H9 (cell line): ENCODE measurements around the gene NGFR. TPM values are rescaled to one million over a fixed set of nuclear protein-coding genes. Genes with fewer than 3 reads are reported as not detected.
"Not testable (repeated sequence)": the region's sequence is repeated elsewhere in the genome, so short reads cannot be mapped to it uniquely, and the experiment has no call there.

Source experiments
- DNase-seq: peaks from one replicate; pipeline ENCODE4 v3.0.0-alpha.2; 2017
- H2AFZ ChIP-seq: one replicate; pipeline ENCODE4 v1.6.1; 2013; ENCODE audit warnings: mild to moderate bottlenecking, low read length, control low read depth, moderate library complexity
- H2AK5ac ChIP-seq: 2 replicates; pipeline ENCODE4 v1.6.1; 2013; ENCODE audit warnings: low read length, control low read depth, mixed read lengths; ENCODE audit not compliant: insufficient read length
- H2BK120ac ChIP-seq: one replicate; pipeline ENCODE4 v1.6.1; 2013; ENCODE audit warnings: low read depth, mild to moderate bottlenecking, low read length, control low read depth, inconsistent platforms; ENCODE audit not compliant: poor library complexity, severe bottlenecking
- H2BK12ac ChIP-seq: 2 replicates; pipeline ENCODE4 v1.6.1; 2013; ENCODE audit warnings: low read length, control low read depth, mixed read lengths, low read depth; ENCODE audit not compliant: insufficient read length
- H2BK15ac ChIP-seq: 2 replicates; pipeline ENCODE4 v1.6.1; 2013; ENCODE audit warnings: low read depth, low read length, control low read depth
- H2BK20ac ChIP-seq: one replicate; pipeline ENCODE4 v1.6.1; 2013; ENCODE audit warnings: low read depth, mild to moderate bottlenecking, low read length, control low read depth, inconsistent platforms; ENCODE audit not compliant: poor library complexity, severe bottlenecking
- H2BK5ac ChIP-seq: 2 replicates; pipeline ENCODE4 v1.6.1; 2013; ENCODE audit warnings: low read length, control low read depth, mixed read lengths; ENCODE audit not compliant: insufficient read length
- H3K14ac ChIP-seq: 2 replicates; pipeline ENCODE4 v1.6.1; 2013; ENCODE audit warnings: low read length, control low read depth; ENCODE audit not compliant: insufficient read depth
- H3K18ac ChIP-seq: 2 replicates; pipeline ENCODE4 v1.6.1; 2013; ENCODE audit warnings: low read depth, mild to moderate bottlenecking, mixed read lengths, low read length, control low read depth; ENCODE audit not compliant: insufficient read length
- H3K23ac ChIP-seq: 2 replicates; pipeline ENCODE4 v1.6.1; 2013; ENCODE audit warnings: low read length, control low read depth, mixed read lengths, low read depth; ENCODE audit not compliant: insufficient read length
- H3K23me2 ChIP-seq: 2 replicates; pipeline ENCODE4 v1.6.1; 2013; ENCODE audit warnings: low read depth, mild to moderate bottlenecking, mixed read lengths, low read length, control low read depth; ENCODE audit not compliant: insufficient read length, poor library complexity, severe bottlenecking
- H3K27ac ChIP-seq: 2 replicates; pipeline ENCODE4 v1.5.1; 2013; ENCODE audit warnings: low read length, control low read depth, mixed read lengths, low read depth; ENCODE audit not compliant: insufficient read length
- H3K27me3 ChIP-seq: 2 replicates; pipeline ENCODE4 v1.6.1; 2013; ENCODE audit warnings: low read length, control low read depth, inconsistent platforms; ENCODE audit not compliant: insufficient read depth
- H3K4ac ChIP-seq: 2 replicates; pipeline ENCODE4 v1.6.1; 2013; ENCODE audit warnings: low read depth, mild to moderate bottlenecking, control low read depth, inconsistent platforms, low read length, moderate library complexity
- H3K4me1 ChIP-seq: 2 replicates; pipeline ENCODE4 v1.6.1; 2013; ENCODE audit warnings: low read length, control low read depth, inconsistent platforms; ENCODE audit not compliant: insufficient read depth
- H3K4me2 ChIP-seq: 2 replicates; pipeline ENCODE4 v1.6.1; 2013; ENCODE audit warnings: low read length, control low read depth, mixed read lengths; ENCODE audit not compliant: insufficient read length, insufficient read depth
- H3K56ac ChIP-seq: 2 replicates; pipeline ENCODE4 v1.6.1; 2013; ENCODE audit warnings: low read depth, mild to moderate bottlenecking, mixed read lengths, low read length, control low read depth; ENCODE audit not compliant: insufficient read length
- H3K79me1 ChIP-seq: 2 replicates; pipeline ENCODE4 v1.6.1; 2013; ENCODE audit warnings: low read depth, mild to moderate bottlenecking, moderate library complexity, low read length, control low read depth, inconsistent platforms; ENCODE audit not compliant: insufficient read depth, poor library complexity, severe bottlenecking
- H3K79me2 ChIP-seq: 2 replicates; pipeline ENCODE4 v1.6.1; 2013; ENCODE audit warnings: low read length, control low read depth, inconsistent platforms; ENCODE audit not compliant: insufficient read depth
- H3K9ac ChIP-seq: 2 replicates; pipeline ENCODE4 v1.6.1; 2013; ENCODE audit warnings: low read length, control low read depth, mixed read lengths; ENCODE audit not compliant: insufficient read length; ENCODE audit errors: extremely low read depth
- H3K9me3 ChIP-seq: one replicate; pipeline ENCODE4 v1.6.1; 2013; ENCODE audit warnings: low read depth, low read length, inconsistent platforms; ENCODE audit not compliant: control insufficient read depth
- H3T11ph ChIP-seq: one replicate; pipeline ENCODE4 v1.6.1; 2013; ENCODE audit warnings: mild to moderate bottlenecking, low read length, control low read depth, inconsistent platforms
- H4K20me1 ChIP-seq: one replicate; pipeline ENCODE4 v1.6.1; 2013; ENCODE audit not compliant: control insufficient read depth, insufficient read length, insufficient read depth
- H4K5ac ChIP-seq: 2 replicates; pipeline ENCODE4 v1.6.1; 2013; ENCODE audit warnings: low read depth, mild to moderate bottlenecking, mixed read lengths, low read length, control low read depth; ENCODE audit not compliant: insufficient read length
- H4K8ac ChIP-seq: replicated peaks from 2 replicates; pipeline ENCODE4 v1.6.1; 2013; ENCODE audit warnings: low read length, control low read depth, mixed read lengths, low read depth; ENCODE audit not compliant: insufficient read length
- H4K91ac ChIP-seq: 2 replicates; pipeline ENCODE4 v1.6.1; 2013; ENCODE audit warnings: low read depth, mild to moderate bottlenecking, moderate library complexity, mixed read lengths, low read length, control low read depth; ENCODE audit not compliant: insufficient read length
- H3K27ac Mint-ChIP-seq, 3 experiments: 2 replicates in 2 of 3; 3 replicates in 1 of 3; pipeline ENCODE4 v1.8.0; 2020 to 2021; ENCODE audit warnings: mixed read lengths in 3 of 3, mild to moderate bottlenecking in 1 of 3, moderate library complexity in 1 of 3
- H3K27me3 Mint-ChIP-seq: 2 replicates; pipeline ENCODE4 v1.8.0; 2021; ENCODE audit warnings: low read depth, mild to moderate bottlenecking, moderate library complexity, mixed read lengths
- H3K36me3 Mint-ChIP-seq, 3 experiments: 2 replicates in 2 of 3; 3 replicates in 1 of 3; pipeline ENCODE4 v1.8.0; 2020 to 2021; ENCODE audit warnings: low read depth in 3 of 3, mixed read lengths in 3 of 3; ENCODE audit not compliant: insufficient read depth in 1 of 3
- H3K4me1 Mint-ChIP-seq, 2 experiments: 2 replicates each; pipeline ENCODE4 v1.8.0; 2020; ENCODE audit warnings: mixed read lengths in 2 of 2
- H3K4me3 Mint-ChIP-seq, 2 experiments: 2 replicates in 1 of 2; 3 replicates in 1 of 2; pipeline ENCODE4 v1.8.0; 2020 to 2021; ENCODE audit warnings: mild to moderate bottlenecking in 2 of 2, mixed read lengths in 2 of 2, moderate library complexity in 1 of 2
- H3K9me3 Mint-ChIP-seq, 2 experiments: 2 replicates in 1 of 2; 3 replicates in 1 of 2; pipeline ENCODE4 v1.8.0; 2020; ENCODE audit warnings: mild to moderate bottlenecking in 2 of 2, mixed read lengths in 2 of 2, moderate library complexity in 1 of 2
- CTCF ChIP-seq: fragments of 200-600 bp; sonication (generic); conservative IDR thresholded peaks from 3 replicates; pipeline ENCODE4 v1.8.0; 2021; ENCODE audit warnings: antibody characterized with exemption, mild to moderate bottlenecking
- WGBS: extraction: QIAGEN DNeasy Blood & Tissue Kit; methylation state at CpG from one replicate; pipeline ENCODE4 v1.1.7; 2013; ENCODE audit warnings: missing lambda C conversion rate, low lambda C conversion rate, mixed read lengths; ENCODE audit not compliant: insufficient read length; ENCODE audit errors: extremely low coverage; 5-methylcytosine and 5-hydroxymethylcytosine counted together
- total RNA-seq: library from RNA; stranded (reverse); gene quantifications from 2 replicates; pipeline ENCODE4 v1.2.1, GENCODE V29; 2021

Gene NGFR
- total RNA-seq, 1 experiment from 2014 or later = 9.6 TPM

- no peak overlapping the region for H2AK5ac ChIP-seq
- H3T11ph ChIP-seq = no peak overlapping the region
- no peak overlapping the region for H3K4me2 ChIP-seq
- no peaks in the 10 kb centered on the region for H3K9me3 ChIP-seq
- no peaks in the 10 kb centered on the region for H3K79me1 ChIP-seq
- H3K18ac ChIP-seq = no peak overlapping the region
- DNase-seq = no peak
- no peak overlapping the region for H4K8ac ChIP-seq
- H3K4me1 Mint-ChIP-seq = peaks cover 38 to 48% of the 10 kb centered on the region in 2 experiments
- H3K23me2 ChIP-seq = peaks cover 6% of the 10 kb centered on the region
- no peak overlapping the region; the same call in 1 of the 2 replicates for H3K14ac ChIP-seq
- H3K79me2 ChIP-seq = no peaks in the 10 kb centered on the region
- no peak overlapping the region for H2BK120ac ChIP-seq
- no peaks in the 10 kb centered on the region; a peak in 1 of 7 replicates for H3K36me3 Mint-ChIP-seq
- H2BK12ac ChIP-seq = no peak overlapping the region
- no peaks in the 10 kb centered on the region; a peak in 1 of 5 replicates for H3K9me3 Mint-ChIP-seq
- no peak overlapping the region for H2BK15ac ChIP-seq
- no peak overlapping the region for H3K27ac ChIP-seq
- H3K4me1 ChIP-seq = peaks cover 3% of the 10 kb centered on the region; the same call in 1 of the 2 replicates
- H4K91ac ChIP-seq = no peak overlapping the region
- no peak overlapping the region for H2BK5ac ChIP-seq
- H2AFZ ChIP-seq = no peak overlapping the region
- H3K23ac ChIP-seq = no peak overlapping the region
- H3K4ac ChIP-seq = no peak overlapping the region
- H2BK20ac ChIP-seq = no peak overlapping the region
- no peak overlapping the region for H4K5ac ChIP-seq
- no peak for TF ChIP-seq CTCF
- H4K20me1 ChIP-seq = no peaks in the 10 kb centered on the region
- H3K27me3 Mint-ChIP-seq = peaks cover 59% of the 10 kb centered on the region
- H3K56ac ChIP-seq = no peak overlapping the region
- WGBS = no CpG with 5 or more reads among the region's 4 CpGs
- peaks cover 3% of the 10 kb centered on the region; the same call in 1 of the 2 replicates for H3K27me3 ChIP-seq
- no peak overlapping the region for H3K4me3 Mint-ChIP-seq
- no peak overlapping the region for H3K27ac Mint-ChIP-seq
- H3K9ac ChIP-seq = no peak overlapping the region
Measured at GRCh38 chr17:49502254-49502653, 7.2 kb downstream of the NGFR start.

GRCh38 chr17:49502680-49503079 is 7.6 kb downstream of the NGFR start:
- H3K4ac ChIP-seq, H2BK120ac ChIP-seq, H3T11ph ChIP-seq, H3K79me2 ChIP-seq, H4K91ac ChIP-seq, DNase-seq, H3K14ac ChIP-seq, H3K23ac ChIP-seq, H2BK12ac ChIP-seq, H3K18ac ChIP-seq, H2BK5ac ChIP-seq, H4K8ac ChIP-seq, H3K79me1 ChIP-seq, H2AFZ ChIP-seq, H4K20me1 ChIP-seq, H3K4me1 ChIP-seq, H3K9me3 Mint-ChIP-seq, H2BK20ac ChIP-seq, H3K27me3 ChIP-seq, H3K4me3 Mint-ChIP-seq, H3K9ac ChIP-seq, H3K36me3 Mint-ChIP-seq, H3K56ac ChIP-seq, H2BK15ac ChIP-seq, H4K5ac ChIP-seq, H3K27ac ChIP-seq, H3K9me3 ChIP-seq, H3K27ac Mint-ChIP-seq, H3K23me2 ChIP-seq, H3K4me2 ChIP-seq, H2AK5ac ChIP-seq: not testable (repeated sequence)
- peaks cover 41 to 53% of the 10 kb centered on the region in 2 experiments for H3K4me1 Mint-ChIP-seq
- H3K27me3 Mint-ChIP-seq = peaks cover 58% of the 10 kb centered on the region
- no CpG with 5 or more reads among the region's 5 CpGs for WGBS
